ENCODE data around the gene PTPRJ. TPM values are rescaled to one million over a fixed set of nuclear protein-coding genes. Genes with fewer than 3 reads are reported as not detected.

The PTPRJ gene
- total RNA-seq, 1 donor from 2014 or later: 4.7 TPM

DNA sequence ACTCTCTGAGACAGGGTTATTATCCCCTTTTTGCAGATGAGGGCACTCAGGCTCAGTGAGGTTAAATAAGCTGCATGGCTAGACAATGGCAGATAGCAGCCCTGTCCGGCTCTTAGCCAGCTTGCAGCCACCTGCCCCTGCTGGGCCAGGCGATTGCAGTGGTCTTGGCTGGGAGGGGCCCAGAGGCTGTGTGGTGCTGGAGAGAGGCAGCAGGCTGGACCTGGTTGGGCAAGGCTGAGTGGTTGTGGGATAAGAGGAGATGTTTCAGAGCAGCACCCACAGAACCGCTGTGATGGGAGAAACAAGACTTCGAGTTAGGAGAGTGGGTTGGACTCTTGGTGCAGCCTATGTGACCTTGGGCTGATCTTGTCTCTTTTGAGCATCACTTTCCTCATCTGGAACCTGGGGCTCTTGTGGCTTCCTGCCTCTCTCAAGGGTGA, 25.5 kb downstream of the PTPRJ start:
- H3K27ac ChIP-seq: no peak overlapping the region
- intact Hi-C loops (cut with DNase I): no loop called here
- H3K9me3 ChIP-seq: no peaks in the 10 kb centered on the region
- no peak overlapping the region for H3K4me3 ChIP-seq
- H3K27me3 ChIP-seq: no peaks in the 10 kb centered on the region
- TF ChIP-seq POLR2A (IDR thresholded peaks at IDR 0.05) (no peak), POLR2AphosphoS5 (IDR thresholded peaks at IDR 0.05; ENCODE audit: insufficient read depth in 1 of 2, low read depth in 1 of 2) (no peak), CTCF (IDR thresholded peaks at IDR 0.05) (no peak)
- H3K4me1 ChIP-seq: peaks cover 38% of the 10 kb centered on the region
- no peaks in the 10 kb centered on the region for H3K36me3 ChIP-seq
- no peak for DNase-seq (ENCODE audit: extremely low spot score in 2 of 2)

DNA sequence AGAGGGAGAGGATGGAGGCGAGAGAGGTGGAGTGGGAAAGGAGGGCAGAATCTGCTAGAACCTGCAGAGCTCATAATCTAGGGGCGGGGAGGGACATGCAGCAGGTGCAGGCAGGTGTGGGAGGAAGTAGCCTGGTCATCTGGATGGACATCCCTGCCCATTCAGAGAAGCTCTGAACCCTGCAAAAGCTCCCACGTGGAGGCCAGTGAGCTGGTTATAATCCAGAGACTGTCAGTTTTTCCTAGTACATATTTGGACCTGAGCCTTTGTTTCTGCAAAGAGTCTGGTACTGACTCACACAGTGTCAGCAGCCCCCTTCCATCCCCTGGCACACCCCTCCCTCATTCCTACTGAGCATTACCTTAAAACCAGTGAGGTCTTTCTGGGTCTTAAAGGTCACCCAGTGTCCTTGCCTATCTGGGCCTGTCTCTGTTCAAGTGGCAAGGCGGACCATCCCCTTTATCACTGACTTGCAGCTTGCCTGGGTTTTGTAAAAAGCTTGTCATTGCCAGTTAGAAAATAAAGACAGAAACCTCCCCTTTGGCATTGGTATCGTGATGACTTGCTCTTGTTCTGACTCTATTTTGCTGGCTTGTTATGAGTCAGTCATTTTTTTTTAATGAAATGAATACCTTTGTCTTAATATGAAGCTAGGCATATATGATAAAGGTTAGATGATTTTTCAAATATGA, 26.1 kb downstream of the PTPRJ start:
- no peak for DNase-seq (ENCODE audit: extremely low spot score in 2 of 2)
- H3K9me3 ChIP-seq: no peaks in the 10 kb centered on the region
- H3K27me3 ChIP-seq: no peaks in the 10 kb centered on the region
- intact Hi-C loops (cut with DNase I): no loop called here
- H3K4me1 ChIP-seq: peaks cover 33% of the 10 kb centered on the region
- no peak for TF ChIP-seq POLR2AphosphoS5 (IDR thresholded peaks at IDR 0.05; ENCODE audit: insufficient read depth in 1 of 2, low read depth in 1 of 2)
- H3K4me3 ChIP-seq: no peak overlapping the region
- H3K27ac ChIP-seq: no peak overlapping the region
- H3K36me3 ChIP-seq: no peaks in the 10 kb centered on the region

GRCh38 chr11:48007677-48008076, 27.3 kb downstream of the PTPRJ start:
- TF ChIP-seq CTCF (IDR thresholded peaks at IDR 0.05): no peak
- peaks cover 30% of the 10 kb centered on the region for H3K4me1 ChIP-seq
- intact Hi-C loops (cut with DNase I): no loop called here
- no peaks in the 10 kb centered on the region for H3K27me3 ChIP-seq
- no peak overlapping the region for H3K4me3 ChIP-seq
- no peak overlapping the region for H3K27ac ChIP-seq
- H3K9me3 ChIP-seq: no peaks in the 10 kb centered on the region
- no peak for DNase-seq (ENCODE audit: extremely low spot score in 2 of 2)
- no peaks in the 10 kb centered on the region for H3K36me3 ChIP-seq

GRCh38 chr11:48008951-48009270, 28.6 kb downstream of the PTPRJ start:
- no peak for DNase-seq (ENCODE audit: extremely low spot score in 2 of 2)
- H3K9me3 ChIP-seq: no peaks in the 10 kb centered on the region
- no peaks in the 10 kb centered on the region for H3K27me3 ChIP-seq
- TF ChIP-seq POLR2A (IDR thresholded peaks at IDR 0.05) (no peak), CTCF (IDR thresholded peaks at IDR 0.05) (no peak), POLR2AphosphoS5 (IDR thresholded peaks at IDR 0.05; ENCODE audit: insufficient read depth in 1 of 2, low read depth in 1 of 2) (no peak)
- peaks cover 40% of the 10 kb centered on the region for H3K4me1 ChIP-seq
- H3K27ac ChIP-seq: no peak overlapping the region
- intact Hi-C loops (cut with DNase I): no loop called here
- H3K4me3 ChIP-seq: no peak overlapping the region
- no peaks in the 10 kb centered on the region for H3K36me3 ChIP-seq

- H3K27ac ChIP-seq: peak overlapping the region; percentile 6
- peaks cover 17% of the 10 kb centered on the region for H3K4me1 ChIP-seq
- H3K9me3 ChIP-seq: no peaks in the 10 kb centered on the region
- TF ChIP-seq CTCF (IDR thresholded peaks at IDR 0.05) (no peak), POLR2AphosphoS5 (IDR thresholded peaks at IDR 0.05; ENCODE audit: insufficient read depth in 1 of 2, low read depth in 1 of 2) (no peak), POLR2A (IDR thresholded peaks at IDR 0.05) (no peak)
- DNase-seq (ENCODE audit: extremely low spot score in 2 of 2): no peak
- no peaks in the 10 kb centered on the region for H3K36me3 ChIP-seq
- H3K27me3 ChIP-seq: no peaks in the 10 kb centered on the region
- H3K4me3 ChIP-seq: no peak overlapping the region
- intact Hi-C loops (cut with DNase I): no loop called here
Measured at GRCh38 chr11:48011102-48011797, 30.9 kb downstream of the PTPRJ start.

Measured in vagina (tissue), 2 donors.